Fibroblast of lung (primary cell): ENCODE results near the gene GGTLC1.

Source experiments
- EZH2 ChIP-seq: IDR thresholded peaks from 2 replicates; pipeline ENCODE4 v1.5.1; 2012; ENCODE audit warnings: low read length, control low read depth, mild to moderate bottlenecking; ENCODE audit errors: missing control alignments
- TF ChIP-seq, protein P1 (sequence below), 2 donors: IDR thresholded peaks in 1 of 2; conservative IDR thresholded peaks in 1 of 2; 1 replicate in 1 of 2; 2 replicates in 1 of 2; pipeline ENCODE4 v1.5.1; 2011 to 2012; ENCODE audit warnings: low read length in 2 of 2, control low read depth in 1 of 2, inconsistent platforms in 1 of 2, low read depth in 1 of 2, mild to moderate bottlenecking in 1 of 2

DNA sequence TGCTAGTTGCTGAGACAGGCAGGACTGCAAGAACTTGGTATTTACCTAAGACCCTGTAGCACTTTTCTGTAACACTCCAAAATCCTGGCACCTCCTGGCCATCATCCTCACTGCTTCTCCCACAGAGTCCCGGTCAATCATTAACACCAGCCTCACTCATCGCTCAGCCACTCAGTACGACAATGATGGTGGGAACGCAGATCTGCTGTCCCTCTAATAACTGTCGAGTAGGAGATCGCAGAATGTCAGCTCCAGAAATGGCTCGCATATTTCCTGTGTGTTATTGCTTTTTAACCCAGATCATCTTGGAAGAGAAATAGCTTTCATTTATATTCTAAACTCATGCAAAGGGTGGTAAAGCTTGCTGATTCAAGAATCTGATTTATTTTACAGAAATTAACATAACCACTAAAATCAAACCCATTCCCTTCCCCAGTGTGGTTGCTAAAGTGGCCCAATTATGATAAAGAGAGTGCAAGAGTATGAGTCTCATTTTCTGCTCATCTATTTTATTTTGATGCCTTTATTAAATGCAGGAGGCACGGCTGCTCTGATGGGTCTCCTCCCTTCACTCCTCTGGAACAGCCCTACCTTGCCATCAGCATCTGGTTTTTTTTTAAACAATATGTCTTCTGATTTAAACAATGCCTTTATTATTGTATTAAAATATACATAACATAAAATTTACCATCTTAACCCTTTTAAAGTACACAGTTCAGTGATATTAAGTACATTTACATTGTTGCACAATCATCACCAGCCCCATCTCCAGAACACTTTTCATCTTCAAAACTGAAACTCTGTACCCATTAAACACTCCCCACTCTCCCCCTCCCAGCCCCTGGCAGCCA, 28.3 kb upstream of the GGTLC1 start:
- TF ChIP-seq, protein P1, sequence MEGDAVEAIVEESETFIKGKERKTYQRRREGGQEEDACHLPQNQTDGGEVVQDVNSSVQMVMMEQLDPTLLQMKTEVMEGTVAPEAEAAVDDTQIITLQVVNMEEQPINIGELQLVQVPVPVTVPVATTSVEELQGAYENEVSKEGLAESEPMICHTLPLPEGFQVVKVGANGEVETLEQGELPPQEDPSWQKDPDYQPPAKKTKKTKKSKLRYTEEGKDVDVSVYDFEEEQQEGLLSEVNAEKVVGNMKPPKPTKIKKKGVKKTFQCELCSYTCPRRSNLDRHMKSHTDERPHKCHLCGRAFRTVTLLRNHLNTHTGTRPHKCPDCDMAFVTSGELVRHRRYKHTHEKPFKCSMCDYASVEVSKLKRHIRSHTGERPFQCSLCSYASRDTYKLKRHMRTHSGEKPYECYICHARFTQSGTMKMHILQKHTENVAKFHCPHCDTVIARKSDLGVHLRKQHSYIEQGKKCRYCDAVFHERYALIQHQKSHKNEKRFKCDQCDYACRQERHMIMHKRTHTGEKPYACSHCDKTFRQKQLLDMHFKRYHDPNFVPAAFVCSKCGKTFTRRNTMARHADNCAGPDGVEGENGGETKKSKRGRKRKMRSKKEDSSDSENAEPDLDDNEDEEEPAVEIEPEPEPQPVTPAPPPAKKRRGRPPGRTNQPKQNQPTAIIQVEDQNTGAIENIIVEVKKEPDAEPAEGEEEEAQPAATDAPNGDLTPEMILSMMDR (conservative IDR thresholded peaks at IDR 0.05 in 1 of 2, IDR thresholded peaks at IDR 0.05 in 1 of 2; ENCODE audit: low read depth in 1 of 2, low read length in 2 of 2), result no peak
- no peak for TF ChIP-seq EZH2
